Mammary epithelial cell (primary cell): ENCODE data around the gene PKD2.

Experiments
- EZH2 ChIP-seq: IDR thresholded peaks from 2 replicates; pipeline ENCODE4 v1.6.1; 2012; ENCODE audit warnings: low read length, inconsistent platforms, borderline replicate concordance
- TF ChIP-seq, protein P1 (sequence below), 2 donors: IDR thresholded peaks in 1 of 2; conservative IDR thresholded peaks in 1 of 2; 2 replicates each; pipeline ENCODE4 v1.5.1; 2011 to 2012; ENCODE audit warnings: inconsistent platforms in 2 of 2, low read length in 2 of 2, mild to moderate bottlenecking in 2 of 2, control low read depth in 1 of 2, low read depth in 1 of 2; ENCODE audit not compliant: insufficient read depth in 1 of 2; ENCODE audit errors: extremely low read depth in 1 of 2

DNA sequence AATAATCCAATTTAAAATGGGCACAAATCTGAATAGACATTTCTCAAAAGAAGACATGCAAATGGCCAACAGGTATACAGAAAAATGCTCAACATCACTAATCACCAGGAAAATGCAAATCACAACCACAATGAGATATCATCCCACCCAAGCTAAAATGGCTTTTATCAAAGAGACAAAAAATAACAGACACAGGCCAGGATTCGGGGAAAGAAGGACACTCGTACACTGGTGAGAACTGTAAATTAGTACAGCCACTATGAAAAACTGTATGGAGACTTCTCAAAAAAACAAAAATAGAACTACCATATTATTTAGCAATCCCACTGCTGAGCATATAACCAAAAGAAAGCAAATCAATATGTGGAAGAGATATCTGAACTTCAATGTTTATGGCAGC, 23.4 kb upstream of the PKD2 start:
- TF ChIP-seq, protein P1, sequence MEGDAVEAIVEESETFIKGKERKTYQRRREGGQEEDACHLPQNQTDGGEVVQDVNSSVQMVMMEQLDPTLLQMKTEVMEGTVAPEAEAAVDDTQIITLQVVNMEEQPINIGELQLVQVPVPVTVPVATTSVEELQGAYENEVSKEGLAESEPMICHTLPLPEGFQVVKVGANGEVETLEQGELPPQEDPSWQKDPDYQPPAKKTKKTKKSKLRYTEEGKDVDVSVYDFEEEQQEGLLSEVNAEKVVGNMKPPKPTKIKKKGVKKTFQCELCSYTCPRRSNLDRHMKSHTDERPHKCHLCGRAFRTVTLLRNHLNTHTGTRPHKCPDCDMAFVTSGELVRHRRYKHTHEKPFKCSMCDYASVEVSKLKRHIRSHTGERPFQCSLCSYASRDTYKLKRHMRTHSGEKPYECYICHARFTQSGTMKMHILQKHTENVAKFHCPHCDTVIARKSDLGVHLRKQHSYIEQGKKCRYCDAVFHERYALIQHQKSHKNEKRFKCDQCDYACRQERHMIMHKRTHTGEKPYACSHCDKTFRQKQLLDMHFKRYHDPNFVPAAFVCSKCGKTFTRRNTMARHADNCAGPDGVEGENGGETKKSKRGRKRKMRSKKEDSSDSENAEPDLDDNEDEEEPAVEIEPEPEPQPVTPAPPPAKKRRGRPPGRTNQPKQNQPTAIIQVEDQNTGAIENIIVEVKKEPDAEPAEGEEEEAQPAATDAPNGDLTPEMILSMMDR (conservative IDR thresholded peaks at IDR 0.05 in 1 of 2, IDR thresholded peaks at IDR 0.05 in 1 of 2; ENCODE audit: extremely low read depth in 1 of 2, insufficient read depth in 1 of 2, low read depth in 1 of 2, low read length in 2 of 2), result no peak
- no peak for TF ChIP-seq EZH2
